ENCODE data around the gene GREB1L.

DNA sequence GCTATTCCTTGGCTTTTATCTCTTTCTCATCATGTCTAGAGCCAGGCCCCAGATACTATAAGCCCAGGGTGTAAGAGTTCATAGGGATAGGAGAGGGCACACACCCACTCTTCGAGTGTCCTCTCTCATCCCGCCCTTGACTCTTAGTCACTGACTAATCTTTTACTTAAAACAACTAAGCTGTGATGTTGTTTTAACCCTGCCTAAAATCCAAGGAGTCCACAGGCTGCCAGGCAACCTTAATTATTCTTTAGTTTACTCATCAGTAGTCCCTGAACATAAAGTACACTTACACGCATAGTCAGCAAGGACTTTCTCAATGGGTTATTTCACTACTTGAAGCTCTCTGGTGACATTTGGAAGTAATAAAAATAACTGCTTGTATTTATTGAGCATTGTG lies 28.4 kb downstream of the GREB1L start:
- TF ChIP-seq, protein P1, sequence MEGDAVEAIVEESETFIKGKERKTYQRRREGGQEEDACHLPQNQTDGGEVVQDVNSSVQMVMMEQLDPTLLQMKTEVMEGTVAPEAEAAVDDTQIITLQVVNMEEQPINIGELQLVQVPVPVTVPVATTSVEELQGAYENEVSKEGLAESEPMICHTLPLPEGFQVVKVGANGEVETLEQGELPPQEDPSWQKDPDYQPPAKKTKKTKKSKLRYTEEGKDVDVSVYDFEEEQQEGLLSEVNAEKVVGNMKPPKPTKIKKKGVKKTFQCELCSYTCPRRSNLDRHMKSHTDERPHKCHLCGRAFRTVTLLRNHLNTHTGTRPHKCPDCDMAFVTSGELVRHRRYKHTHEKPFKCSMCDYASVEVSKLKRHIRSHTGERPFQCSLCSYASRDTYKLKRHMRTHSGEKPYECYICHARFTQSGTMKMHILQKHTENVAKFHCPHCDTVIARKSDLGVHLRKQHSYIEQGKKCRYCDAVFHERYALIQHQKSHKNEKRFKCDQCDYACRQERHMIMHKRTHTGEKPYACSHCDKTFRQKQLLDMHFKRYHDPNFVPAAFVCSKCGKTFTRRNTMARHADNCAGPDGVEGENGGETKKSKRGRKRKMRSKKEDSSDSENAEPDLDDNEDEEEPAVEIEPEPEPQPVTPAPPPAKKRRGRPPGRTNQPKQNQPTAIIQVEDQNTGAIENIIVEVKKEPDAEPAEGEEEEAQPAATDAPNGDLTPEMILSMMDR (conservative IDR thresholded peaks at IDR 0.05; ENCODE audit: low read length): no peak
- no peak for TF ChIP-seq EZH2phosphoT487 (IDR thresholded peaks at IDR 0.05; ENCODE audit: borderline replicate concordance, low read depth, low read length)
